Measurements from ENCODE around the gene ADGRF1. TPM values are rescaled to one million over a fixed set of nuclear protein-coding genes. Genes with fewer than 3 reads are reported as not detected.

Gene ADGRF1
- total RNA-seq, 4 donors from 2014 or later = not detected

- TF ChIP-seq, protein P1, sequence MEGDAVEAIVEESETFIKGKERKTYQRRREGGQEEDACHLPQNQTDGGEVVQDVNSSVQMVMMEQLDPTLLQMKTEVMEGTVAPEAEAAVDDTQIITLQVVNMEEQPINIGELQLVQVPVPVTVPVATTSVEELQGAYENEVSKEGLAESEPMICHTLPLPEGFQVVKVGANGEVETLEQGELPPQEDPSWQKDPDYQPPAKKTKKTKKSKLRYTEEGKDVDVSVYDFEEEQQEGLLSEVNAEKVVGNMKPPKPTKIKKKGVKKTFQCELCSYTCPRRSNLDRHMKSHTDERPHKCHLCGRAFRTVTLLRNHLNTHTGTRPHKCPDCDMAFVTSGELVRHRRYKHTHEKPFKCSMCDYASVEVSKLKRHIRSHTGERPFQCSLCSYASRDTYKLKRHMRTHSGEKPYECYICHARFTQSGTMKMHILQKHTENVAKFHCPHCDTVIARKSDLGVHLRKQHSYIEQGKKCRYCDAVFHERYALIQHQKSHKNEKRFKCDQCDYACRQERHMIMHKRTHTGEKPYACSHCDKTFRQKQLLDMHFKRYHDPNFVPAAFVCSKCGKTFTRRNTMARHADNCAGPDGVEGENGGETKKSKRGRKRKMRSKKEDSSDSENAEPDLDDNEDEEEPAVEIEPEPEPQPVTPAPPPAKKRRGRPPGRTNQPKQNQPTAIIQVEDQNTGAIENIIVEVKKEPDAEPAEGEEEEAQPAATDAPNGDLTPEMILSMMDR (IDR thresholded peaks at IDR 0.05; ENCODE audit: low read depth) = no peak
Observed at GRCh38 chr6:47059216-47059885, 17.2 kb upstream of the ADGRF1 start.

GRCh38 chr6:47057830-47058540, 15.9 kb upstream of the ADGRF1 start:
- TF ChIP-seq, protein P1 (IDR thresholded peaks at IDR 0.05; ENCODE audit: low read depth) = no peak

DNA sequence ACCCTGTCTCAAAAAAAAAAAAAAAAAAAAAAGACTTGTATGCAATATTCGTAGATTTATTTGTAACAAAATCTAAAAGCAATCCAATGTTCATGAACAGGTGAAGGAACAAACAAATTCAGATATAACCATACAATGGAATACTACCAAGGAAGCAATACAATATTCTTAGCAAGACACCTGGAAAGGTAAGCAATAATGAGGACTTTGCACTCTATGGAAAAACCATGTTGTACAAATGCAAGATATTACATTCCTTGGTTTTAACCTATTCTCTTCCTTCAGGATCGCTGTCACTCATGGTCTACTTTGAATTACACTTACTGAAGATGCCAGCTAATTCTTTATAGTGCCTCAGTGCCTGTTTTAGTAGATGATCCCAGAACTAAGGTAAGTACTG, 14.7 kb upstream of the ADGRF1 start:
- TF ChIP-seq, protein P1 (IDR thresholded peaks at IDR 0.05; ENCODE audit: low read depth) = no peak

- TF ChIP-seq, protein P1 (IDR thresholded peaks at IDR 0.05; ENCODE audit: low read depth) = no peak
Observed at GRCh38 chr6:47048638-47049037, 6.5 kb upstream of the ADGRF1 start.

DNA sequence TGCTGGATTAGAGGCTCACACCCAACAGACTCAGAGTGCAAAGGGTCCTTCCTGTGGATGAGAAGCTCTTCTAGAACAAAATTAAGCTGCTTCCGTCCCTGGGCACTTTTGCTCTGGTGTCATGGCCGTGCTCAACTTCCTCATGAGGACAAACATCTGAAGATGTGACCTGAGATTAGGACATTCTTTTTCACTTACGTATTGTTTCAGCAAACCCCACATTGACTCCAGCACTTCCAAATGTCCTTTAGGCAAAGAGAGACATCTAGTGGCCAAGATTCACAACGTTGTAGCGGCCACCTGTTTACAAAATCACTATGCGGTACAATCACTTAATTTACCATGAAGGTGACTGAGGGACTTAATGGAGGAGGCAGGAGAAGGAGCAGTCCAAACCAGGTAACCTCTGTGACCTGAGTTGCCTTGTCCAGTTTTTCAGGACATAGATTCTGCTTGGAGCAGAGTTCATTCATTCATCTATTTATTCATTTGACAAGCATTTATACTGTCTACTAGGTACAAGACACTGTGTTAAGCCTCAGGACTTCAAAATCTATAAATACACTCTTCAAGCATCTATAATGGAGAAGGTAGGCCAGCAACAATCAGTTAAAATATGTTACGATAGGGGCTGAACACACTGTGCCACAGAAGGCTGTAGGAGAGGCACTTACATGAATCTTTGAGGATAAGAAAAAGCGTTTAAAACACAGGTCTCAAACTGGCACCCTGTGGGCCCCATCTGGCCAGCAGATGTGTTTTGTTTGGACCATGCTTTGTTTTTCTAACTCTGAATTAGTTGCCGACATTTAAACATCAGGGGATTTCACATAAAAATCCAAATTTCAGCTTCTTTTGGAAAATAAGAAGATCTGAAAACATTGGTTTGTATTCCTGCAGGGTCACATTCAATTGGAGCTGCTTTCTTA, 5.6 kb upstream of the ADGRF1 start:
- TF ChIP-seq, protein P1 (IDR thresholded peaks at IDR 0.05; ENCODE audit: low read depth) = no peak

- TF ChIP-seq, protein P1 (IDR thresholded peaks at IDR 0.05; ENCODE audit: low read depth) = no peak
Observed at GRCh38 chr6:47047097-47047478, 5.0 kb upstream of the ADGRF1 start.

GRCh38 chr6:47044397-47044796, 2.3 kb upstream of the ADGRF1 start:
- TF ChIP-seq, protein P1 (IDR thresholded peaks at IDR 0.05; ENCODE audit: low read depth) = no peak

All from subcutaneous adipose tissue (tissue), 4 donors.